GM12873 (cell line): ENCODE data around the gene PDE1C.

Experiments used
- TF ChIP-seq, protein P1 (sequence below): IDR thresholded peaks from 2 replicates; pipeline ENCODE4 v1.5.1; 2012; ENCODE audit warnings: low read depth, mild to moderate bottlenecking, moderate library complexity, low read length, control low read depth; ENCODE audit not compliant: insufficient read depth; ENCODE audit errors: missing control alignments

PDE1C gene

GRCh38 chr7:32070406-32071360 lies at the start of gene PDE1C:
PDE1C (minus strand) TSS chr7:32070407.
- TF ChIP-seq, protein P1, sequence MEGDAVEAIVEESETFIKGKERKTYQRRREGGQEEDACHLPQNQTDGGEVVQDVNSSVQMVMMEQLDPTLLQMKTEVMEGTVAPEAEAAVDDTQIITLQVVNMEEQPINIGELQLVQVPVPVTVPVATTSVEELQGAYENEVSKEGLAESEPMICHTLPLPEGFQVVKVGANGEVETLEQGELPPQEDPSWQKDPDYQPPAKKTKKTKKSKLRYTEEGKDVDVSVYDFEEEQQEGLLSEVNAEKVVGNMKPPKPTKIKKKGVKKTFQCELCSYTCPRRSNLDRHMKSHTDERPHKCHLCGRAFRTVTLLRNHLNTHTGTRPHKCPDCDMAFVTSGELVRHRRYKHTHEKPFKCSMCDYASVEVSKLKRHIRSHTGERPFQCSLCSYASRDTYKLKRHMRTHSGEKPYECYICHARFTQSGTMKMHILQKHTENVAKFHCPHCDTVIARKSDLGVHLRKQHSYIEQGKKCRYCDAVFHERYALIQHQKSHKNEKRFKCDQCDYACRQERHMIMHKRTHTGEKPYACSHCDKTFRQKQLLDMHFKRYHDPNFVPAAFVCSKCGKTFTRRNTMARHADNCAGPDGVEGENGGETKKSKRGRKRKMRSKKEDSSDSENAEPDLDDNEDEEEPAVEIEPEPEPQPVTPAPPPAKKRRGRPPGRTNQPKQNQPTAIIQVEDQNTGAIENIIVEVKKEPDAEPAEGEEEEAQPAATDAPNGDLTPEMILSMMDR: no peak

- TF ChIP-seq, protein P1: no peak
Measured at GRCh38 chr7:32119790-32120196, 49.6 kb upstream of the PDE1C start.

DNA sequence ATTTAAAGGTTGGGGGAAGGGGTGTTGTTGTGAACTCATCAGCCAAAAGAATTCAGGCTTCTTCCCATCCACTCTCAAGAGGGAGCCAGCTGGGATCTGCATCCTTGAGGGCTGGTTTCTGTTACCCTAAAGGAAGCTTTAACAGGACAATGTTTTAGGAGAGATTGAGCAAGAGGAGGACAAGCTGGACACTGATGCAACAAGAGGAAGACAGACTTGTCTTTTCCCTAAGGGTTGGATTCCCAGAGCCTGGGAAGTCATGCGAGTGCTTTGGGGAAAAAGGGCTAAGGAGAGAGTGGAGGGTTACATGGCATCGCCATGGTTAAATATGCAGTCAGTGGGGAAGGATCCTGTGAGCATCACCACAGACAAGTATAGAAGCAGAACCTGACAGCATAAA lies 47.6 kb upstream of the PDE1C start:
- TF ChIP-seq, protein P1: no peak

- TF ChIP-seq, protein P1: no peak
Measured at GRCh38 chr7:32116436-32116835, 46.2 kb upstream of the PDE1C start.

DNA sequence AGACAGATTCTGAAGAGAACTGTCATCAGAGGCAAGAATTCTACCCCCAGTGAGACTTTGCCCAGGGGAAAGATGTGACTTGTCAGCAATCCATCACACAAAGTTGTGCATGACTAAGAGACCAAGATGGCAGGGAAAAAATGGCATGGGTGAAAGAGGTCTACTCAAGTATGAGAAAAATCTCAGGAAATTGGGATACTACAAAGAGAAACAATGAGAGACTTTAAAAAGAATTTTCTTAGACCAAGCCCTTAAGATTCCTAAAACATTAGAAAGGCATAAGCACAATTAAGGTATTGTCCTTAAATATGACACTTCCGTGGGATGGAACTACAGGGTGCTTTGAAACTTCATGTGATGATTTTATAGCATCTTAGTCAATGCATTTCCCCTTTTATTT lies 45.6 kb upstream of the PDE1C start:
- TF ChIP-seq, protein P1: no peak

DNA sequence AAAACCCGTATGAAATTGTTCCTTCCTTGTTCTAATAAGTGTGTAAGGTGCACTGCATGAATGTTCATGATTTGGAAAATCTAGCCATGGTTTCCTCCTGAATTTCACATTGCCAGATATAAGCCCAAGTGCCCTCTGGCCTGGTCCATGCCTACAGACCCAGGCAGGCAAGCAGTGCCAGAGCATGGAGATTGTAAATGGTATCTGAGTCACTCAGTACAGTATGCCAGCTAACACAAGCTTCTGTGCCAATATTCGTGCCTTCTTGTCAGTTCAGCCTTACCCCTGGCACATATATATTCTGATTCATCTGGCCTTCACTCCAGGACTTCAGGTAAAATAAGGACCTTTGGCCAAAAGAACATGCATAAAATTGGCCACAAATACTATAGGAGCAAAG lies 38.4 kb upstream of the PDE1C start:
- TF ChIP-seq, protein P1: no peak

- TF ChIP-seq, protein P1: no peak
Measured at GRCh38 chr7:32104766-32105165, 34.6 kb upstream of the PDE1C start.
